Activated CD8-positive, alpha-beta memory T cell treated with anti-CD3 and anti-CD28 coated beads, Interleukin-2, amount 50 U/mL, for 24 hours (primary cell): ENCODE measurements around the gene SLC30A2.

Source experiments
- DNase-seq: peaks from one replicate; pipeline ENCODE4 v3.0.0-alpha.2; 2020; ENCODE audit errors: extremely low read depth

Gene SLC30A2

DNA sequence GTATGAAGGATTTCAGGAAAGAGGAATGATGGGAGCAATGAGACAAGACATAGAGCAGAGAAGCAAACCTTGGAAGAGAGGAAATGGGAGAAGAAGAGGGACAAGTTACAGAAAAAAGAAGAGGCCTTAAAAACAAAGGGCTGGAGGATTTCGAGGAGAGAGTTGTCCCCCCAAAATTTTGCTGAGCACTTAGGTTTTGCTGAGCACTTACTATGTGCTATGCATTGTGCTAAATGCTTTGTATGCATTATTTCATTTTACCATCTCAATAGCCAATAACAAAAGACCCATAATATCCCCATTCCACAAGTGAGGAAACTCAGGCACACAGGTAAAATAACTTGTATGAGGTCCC lies 24.0 kb upstream of the SLC30A2 start:
- DNase-seq: no peak

DNA sequence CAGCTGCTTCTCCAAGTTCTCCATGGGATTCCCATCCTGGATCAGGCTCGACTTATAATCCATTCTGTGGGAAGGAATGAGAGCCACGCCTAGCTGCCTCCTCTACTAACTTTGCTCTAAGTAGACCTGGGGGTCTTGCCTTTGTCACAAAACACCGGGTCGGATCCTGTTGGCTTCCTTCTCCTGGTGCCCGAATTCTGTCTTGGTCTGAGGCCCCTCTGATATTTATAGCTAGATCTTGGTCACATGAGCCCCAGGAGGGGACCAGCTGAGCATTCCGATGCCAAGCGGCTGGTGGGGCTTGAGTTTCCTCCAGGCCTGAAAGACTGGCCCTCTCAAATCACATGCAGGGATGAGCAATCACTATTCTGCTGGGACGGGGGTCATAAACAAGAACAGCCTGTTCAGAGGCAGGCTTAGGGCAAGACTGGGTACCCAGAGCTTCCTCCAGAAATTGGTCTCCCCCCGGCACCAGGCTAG lies 21.6 kb upstream of the SLC30A2 start, which contains the start of gene TRIM63:
TRIM63 (minus strand) TSS at position 199 of the 480 bp plus-strand sequence; CDS start at position 63, 136 bp downstream.
- no peak for DNase-seq

DNA sequence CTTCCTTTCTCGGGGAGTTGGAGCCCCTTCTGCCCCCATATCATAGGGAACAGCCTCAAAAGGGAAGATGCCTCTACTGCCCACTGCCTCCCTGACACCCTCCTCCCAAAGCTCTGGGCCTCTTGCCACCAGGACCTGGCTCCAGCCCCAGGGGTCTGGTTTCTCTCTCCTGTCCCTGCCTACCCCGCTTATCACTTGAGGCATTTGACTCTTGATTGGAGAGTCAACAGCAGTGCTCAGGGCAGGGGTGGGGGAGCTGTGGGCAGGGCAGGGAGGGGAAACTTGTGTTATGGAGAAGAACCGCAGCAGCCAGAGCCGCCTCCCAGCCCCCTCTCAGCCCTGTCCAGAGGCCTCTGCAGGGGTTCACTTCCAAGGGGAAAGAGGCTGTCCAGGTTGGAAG lies 20.9 kb upstream of the SLC30A2 start:
- no peak for DNase-seq

DNA sequence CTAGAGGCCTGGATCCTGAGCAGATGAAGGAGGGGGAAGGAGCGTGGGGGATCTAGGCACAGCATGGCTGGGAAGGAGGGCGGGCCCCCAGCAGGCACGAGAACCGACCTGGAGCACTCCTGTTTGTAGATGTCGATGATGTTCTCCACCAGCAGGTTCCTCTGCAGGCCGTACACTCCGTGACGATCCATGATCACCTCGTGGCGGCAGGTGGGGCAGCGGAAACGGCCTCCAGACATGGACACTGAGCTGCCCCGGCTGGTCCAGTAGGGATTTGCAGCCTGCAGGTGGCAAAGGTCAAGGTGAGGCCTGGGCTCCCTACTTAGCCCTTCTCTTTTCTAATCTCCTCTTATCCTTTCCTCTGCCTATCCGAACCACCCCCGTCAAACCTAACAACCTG lies 20.2 kb upstream of the SLC30A2 start:
- DNase-seq: no peak

DNA sequence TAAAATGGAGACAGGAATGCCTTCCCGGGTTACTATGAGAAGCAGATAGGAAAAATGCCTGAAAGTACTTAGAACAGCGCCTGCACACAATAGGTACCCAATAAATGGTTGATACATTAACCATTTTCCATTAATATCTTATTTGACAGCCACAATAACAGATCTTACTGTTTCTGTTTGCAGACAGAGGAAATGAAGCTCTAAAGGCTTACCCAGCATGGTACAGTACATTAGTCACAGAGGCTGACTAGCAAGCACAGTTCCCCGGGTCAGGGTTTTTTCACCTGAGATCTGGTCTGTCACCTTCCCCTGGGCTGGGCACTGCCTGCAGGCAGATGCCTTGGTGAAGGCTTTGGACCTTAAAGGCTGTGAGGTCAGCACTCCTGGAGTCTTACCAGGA lies 18.6 kb upstream of the SLC30A2 start:
- DNase-seq: no peak

DNA sequence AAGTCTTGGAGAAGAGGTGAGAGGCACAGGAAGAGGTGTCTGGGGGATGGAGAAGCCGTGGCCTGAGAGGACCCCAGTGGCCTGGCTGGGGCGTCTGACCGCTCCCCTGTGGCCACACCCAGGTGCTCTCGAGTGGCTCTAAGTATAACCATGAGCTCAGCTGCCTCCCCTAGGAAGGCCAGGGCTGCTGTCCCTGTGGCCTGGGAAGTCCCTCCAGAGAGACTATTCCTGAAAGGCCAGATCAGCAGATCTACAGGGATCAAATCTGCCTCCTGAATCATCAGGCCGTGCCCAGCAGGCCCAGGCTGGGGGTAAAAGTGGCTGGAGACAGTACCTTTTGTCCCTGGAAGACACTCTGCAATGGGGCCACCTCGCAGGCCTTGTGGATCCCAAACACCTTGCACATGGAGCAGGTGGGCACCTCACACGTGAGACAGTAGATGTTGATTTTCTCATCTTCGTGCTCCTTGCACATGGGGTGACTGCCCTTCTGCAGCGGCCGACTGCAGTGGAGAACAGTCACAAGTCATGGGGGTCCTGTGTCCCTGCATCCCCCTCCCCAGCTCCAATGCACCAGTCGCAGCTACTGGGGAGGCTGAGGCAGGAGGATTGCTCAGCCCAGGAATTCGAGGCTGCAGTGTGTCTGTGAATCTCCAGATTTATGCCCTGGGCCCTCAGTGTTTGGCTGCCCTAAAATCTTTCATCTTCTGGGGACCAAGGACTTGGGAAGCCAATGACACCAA lies 15.1 kb upstream of the SLC30A2 start:
- DNase-seq: no peak

DNA sequence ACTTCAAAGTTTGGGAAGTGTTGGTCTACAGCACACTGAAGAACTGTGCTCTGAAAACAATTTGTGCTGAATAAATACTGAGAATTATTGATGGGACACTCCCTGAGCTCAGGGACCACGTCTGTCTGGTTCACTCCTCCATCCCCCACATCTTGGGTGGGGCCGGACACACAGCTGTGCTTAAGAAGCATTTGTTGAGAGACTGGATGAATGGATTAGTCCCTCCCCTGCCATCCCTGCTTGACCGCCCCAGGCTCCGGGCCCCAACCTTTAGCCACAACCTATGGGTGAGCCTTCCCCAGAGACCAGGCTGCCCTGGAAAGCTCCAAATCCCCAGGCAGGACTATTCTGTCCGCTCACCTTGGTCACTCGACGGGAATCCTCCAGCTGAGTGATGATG lies 14.0 kb upstream of the SLC30A2 start:
- DNase-seq: no peak

DNA sequence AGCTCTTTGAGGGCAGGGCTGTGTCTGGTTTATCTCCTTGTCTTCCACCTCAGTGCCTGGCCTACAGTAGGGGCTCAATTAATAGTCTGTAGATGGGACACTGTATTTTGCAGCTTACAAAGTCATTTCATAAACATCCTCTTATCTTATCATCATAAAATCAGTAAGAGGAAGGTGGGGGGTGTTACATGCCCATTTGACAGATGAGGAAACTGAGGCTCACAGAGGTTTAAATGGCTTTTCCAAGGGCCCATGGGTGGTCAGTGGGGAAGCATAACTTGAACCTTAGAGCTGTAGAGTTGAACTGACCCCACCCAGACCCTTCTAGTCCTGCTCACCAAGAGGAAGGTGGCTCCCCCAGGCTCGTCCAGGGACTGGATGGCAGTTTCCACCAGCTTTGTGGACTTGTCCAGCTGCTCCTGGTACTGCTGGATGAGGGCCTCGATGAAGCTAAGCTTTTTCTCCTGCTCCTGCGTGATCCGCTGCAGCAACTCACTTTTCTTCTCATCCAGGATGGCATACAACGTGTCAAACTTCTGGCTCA lies 12.2 kb upstream of the SLC30A2 start:
- no peak for DNase-seq

DNA sequence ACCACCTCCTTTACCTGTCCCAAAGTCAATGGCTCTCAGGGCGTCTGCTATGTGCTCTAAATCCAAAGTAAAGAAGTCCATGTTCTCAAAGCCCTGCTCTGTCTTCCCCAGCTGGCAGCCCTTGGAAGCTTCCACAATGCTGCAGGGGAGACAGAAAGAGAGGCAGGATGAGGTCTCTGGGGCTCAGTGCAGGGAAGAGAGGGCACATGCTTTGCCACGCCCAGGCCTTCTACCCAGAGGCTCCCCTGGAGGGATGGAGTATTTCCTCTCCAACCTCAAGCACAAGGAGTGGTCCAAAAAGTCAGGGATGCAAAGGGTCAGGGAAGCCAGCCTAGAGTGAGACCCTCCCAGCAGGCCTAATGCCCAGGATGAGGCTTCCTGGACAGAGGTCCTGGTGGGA lies 11.3 kb upstream of the SLC30A2 start:
- no peak for DNase-seq

DNA sequence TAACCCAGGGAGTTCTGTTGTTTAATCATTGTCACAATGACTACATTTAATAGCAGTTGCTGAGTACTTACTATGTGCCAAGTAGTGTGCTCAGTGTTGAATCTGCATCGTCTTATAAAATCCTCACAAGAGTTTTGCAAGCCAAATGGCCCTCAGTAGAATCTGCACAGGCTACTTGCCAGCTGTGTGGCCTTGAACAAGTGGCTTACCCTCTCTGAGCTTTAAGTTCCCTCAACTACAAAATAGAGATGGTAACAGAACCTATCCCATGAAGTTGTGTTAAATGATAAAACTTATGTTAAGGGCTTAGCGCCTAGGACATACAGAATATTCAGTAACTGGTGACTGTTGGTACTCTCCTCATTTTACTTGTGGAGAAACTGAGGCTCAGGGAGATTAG lies 9.1 kb upstream of the SLC30A2 start:
- no peak for DNase-seq

DNA sequence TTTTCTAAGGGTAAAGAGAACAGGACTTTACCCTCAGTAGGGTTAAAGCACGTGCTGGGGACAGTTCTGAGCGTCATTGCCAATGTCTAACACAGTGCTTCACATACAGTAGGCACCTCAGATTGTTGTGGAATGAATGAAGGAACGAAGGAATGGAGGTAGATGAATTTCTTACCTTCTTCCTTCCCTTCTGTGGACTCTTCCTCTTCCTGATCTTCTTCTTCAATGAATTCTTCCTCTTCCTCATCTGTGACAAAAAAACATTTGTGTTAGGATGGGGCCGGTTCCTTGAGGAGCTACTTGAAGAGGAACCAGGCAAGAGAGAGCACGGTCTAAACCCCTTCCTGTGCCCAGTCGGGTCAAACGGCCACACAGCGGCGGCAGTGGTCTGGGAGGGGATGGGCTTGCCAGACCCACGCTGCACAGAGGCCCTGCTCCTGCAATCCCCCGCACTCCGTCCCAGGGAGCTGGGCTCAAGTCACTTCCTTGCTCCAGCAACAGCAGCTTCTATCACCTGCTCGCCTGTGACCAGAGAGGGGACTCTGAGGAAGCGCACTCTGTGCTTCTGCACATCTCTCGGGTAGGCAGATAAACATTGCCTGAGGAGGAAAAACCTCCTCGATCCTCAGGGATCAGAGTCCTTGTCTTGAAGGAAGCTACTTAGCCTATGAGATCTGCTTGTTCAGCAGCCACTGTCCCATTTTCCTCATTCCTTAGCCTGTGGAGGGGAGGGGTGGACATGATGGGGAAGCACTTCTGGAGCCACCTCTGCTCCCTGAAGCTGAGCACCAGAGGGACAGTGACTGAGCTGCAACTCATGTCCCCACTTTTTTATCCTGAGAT lies 8.0 kb upstream of the SLC30A2 start:
- no peak for DNase-seq

DNA sequence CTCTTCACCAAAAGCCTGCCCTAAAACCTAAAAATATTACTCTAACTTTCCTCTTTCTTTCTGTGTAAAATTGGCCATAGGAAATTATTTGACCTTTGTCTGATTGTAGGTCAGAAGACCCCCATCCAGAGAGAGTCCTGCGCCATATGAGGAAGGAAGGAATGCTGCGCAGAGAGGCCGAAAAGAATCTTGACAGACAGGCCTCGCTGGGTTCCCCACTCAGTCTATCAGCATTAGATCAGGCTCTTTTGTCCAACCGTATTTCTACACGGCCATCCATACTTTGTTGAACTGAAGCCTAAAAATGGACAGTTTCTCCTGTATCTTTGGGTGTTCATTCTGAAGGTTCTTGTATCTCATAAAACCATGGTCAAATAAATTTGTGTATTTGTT lies 4.3 kb upstream of the SLC30A2 start:
- no peak for DNase-seq

DNA sequence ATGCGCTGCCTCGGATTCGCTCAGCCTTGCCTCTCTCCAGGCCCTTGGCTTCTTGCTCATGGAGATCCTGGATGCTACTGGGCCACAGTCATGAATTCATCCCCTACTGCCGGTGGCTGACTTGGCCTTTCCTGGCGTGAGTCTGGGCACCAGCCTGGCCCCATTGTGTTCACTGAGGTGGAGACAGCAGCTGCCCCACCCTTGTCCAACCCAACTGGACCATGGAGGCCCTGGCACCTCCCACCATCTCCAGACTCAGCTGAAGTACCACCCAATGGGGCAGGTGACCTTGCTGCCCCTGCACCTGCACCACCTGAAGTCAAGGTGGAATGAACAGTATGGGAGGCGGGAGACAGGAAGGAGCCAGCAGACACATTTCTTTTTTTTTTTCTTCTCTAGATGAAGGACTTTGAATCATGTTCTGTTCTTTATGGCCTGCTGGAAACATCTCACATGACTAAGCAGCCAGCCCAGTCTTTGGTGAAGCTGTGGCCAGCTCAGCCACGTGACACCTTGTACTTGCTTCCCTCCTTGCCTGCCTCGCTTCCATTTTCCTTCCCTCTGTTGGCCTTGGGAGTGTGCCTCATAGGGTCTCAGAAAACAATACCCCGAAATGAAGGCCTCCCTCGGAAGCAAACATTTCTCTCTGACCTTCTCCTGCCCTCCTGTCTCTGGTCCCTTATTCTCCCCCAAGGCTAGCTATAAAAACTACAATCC lies 3.8 kb upstream of the SLC30A2 start:
- no peak for DNase-seq

DNA sequence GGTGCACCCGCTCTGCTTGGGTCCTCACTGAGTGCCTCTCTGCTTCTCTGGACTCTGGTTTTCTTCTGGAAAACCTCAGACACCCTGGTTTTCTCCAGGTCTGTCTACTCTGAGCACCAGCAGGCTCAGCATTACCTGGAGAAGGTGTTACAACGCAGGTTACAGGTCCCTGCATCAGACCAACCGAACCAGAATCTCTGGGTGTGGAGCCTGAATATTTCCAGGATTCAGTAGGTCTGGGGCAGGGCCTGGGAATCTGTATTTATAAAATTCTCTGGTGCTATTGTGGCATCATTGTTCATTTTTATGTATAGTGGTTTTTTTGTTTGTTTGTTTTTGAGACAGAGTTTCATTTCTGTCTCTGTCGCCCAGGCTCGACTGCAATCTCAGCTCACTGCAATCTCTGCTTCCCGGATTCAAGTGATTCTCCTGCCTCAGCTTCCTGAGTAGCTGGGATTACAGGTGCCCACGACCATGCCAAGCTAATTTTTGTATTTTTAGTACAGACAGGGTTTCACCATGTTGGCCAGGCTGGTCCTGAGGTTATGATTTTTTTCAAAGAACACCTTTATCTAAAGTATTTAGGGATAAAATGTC lies 1.5 kb upstream of the SLC30A2 start:
- DNase-seq: no peak

DNA sequence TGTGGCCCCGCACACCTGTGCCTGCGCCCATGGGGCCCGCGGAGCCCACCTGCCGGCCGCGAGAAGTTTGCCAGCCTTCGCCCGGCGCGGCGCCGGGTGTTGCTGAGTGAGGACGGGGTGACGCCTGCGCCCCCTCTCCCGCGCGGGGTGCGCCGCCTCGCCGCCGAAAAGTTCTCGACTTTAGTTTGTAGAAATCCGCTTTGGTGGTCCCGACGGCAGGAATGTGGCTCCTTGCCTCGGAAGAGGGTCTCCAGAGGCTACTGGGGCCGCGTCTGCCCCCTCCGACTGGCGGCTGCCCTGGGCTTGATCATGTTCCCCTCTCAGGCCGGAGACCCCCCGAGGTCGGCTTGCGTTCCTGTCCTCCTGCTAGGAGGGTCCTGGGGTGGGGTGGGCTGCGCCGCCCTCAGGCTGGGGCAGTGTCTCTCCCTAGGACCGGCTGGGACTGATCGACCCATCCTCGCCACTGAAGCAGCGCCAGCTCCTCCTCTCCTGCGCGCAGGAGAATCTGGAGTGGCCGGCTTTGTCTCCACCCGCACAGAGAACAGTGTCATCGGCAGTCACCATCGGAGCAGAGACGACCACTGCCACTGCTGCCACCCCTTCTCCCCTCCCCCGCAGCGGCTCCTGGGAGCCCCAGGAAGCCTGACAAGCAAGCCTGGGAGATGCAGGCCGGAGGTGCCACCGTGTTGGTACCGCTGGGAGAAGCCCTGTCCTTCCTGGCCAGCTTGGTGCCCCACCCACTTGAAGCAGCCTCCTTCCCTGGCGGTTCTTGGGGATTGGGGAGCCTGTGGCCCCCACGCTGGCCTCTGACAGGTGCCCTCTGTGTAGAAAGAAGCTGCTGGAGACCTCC lies 553 bp upstream of the SLC30A2 start:
- no peak for DNase-seq

DNA sequence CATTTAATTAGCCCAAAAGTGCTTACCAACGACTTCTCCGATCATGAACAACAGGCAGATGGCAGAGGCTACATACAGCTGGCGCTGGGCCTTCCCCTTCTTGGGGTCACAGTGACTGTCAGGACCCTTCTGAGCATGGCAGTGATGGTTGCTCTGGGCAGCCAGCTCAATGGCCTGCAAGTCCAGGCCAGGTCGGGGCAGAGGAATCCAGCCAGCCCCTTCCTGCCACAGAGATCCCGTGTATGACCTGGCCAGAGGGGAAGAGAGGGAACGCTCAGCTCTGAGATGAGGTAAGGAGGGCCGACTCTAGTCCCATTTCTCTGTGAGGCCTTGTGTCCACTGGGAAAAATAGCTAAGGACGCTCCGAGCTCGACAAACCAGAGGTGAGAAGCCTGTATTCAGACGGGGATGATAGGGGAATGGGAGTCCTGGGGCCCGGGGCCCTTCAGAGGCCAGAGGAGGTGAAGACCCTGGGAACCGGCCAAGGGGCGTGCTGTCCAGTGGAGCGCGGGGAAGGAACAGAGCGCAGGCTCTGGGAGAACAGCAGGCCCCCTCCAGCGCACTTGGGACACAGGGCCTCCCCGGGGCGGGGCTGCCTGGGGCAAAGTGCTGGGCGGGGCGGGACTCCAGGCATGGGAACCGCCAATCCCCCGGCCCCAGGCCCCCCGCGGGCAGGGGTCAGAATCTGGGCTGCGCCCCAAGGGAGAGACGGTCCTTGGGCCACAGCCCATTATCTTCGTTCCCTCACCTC lies 772 bp downstream of the SLC30A2 start:
- no peak for DNase-seq

DNA sequence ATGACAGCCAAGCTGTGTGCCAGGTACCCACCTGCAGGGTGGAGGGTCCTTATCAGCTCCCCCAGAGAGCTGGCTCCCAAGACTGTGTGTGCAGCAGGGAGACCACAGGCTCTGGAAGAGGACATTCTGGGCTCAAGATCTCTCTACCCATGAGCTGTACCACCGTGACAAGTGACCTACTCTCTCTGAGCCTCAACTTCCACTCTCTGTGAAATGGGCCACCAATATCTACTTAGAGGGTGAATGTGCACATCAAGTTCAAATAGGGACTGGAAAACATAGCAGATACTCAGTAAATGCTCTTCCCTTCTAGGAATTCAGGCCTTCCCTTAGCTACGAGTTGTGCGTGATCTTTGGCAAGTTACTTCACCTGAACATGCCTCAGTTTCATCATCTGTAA lies 1.5 kb downstream of the SLC30A2 start:
- no peak for DNase-seq

DNA sequence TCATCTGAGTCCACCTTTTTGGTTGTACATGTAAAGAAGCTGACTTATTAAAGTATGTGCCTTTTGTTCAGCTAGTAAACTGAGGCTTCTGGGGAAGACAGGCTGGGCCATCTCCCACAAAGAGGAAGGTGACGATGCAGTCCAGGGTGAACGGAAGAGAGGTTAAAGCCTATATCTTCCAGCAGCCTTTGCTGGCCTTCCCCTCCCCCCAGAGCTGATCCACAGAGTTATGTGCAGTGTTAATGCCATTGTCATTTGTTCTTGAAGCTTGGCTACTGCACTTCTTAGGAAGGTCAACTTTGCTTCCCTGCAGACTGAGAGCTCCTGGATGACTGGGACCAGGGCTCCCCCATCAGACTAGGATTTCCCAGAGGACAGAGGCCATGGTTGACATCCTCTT lies 2.2 kb downstream of the SLC30A2 start:
- DNase-seq: no peak

DNA sequence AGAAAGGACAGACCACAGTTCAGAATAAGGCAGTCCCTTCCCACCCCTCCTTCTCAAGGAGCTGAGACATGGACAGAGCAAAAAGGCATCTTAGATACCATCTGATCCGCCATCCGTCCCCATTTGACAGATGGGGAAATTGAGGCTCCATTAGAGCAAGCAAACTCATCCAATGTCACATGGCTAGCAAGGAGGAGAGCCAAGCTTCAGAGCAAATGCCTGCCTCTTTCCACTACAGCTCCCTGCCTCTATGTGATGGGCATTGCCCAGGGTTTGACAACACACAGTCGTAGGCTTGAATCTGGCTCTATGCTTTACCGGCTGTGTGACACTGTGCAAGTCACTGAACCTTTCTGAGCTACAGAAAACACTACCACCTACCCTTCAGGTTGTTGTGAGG lies 3.9 kb downstream of the SLC30A2 start:
- no peak for DNase-seq

DNA sequence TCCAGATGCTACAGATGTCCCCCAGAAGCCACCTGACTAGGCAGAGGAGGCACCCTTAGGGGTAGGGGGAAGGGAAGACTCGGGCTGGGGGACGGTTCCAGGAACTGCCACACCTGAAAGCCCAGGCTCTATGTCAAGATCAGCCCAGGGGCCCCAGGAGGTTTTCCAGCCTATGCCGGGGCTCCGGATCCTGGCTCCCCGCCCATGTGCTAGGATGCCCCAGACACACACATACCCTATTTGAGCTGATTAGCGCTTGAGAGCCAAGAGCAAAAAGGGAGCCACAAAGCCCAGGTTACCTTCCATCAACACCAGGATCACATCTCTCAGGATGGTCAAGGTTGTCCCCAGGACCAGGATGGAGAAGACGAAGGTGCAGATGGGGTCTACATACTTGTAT lies 4.5 kb downstream of the SLC30A2 start:
- DNase-seq: no peak
